Esophagus squamous epithelium (tissue), 5 donors: ENCODE measurements around the gene ADAM29. TPM values are rescaled to one million over a fixed set of nuclear protein-coding genes. Genes with fewer than 3 reads are reported as not detected.

ENCODE experiments used
- DNase-seq: peaks from one replicate; lab custom pipeline; 2025; lab: John Stamatoyannopoulos, UW
- H3K27ac ChIP-seq, 4 donors: fragments of 200-600 bp; sonication (generic); one replicate each; pipeline ENCODE4 v1.5.1; 2016 to 2019; ENCODE audit warnings: mild to moderate bottlenecking in 1 of 4
- H3K27me3 ChIP-seq, 4 donors: fragments of 200-600 bp; sonication (generic); 1 replicate in 3 of 4; 2 replicates in 1 of 4; pipeline versions ENCODE4 v1.5.1 to v1.6.0; 2017 to 2021; ENCODE audit warnings: antibody characterized with exemption in 1 of 4
- H3K36me3 ChIP-seq, 3 donors: fragments of 200-600 bp; sonication (generic); one replicate each; pipeline ENCODE4 v1.5.1; 2016 to 2019
- H3K4me1 ChIP-seq, 3 donors: fragments of 200-600 bp; sonication (generic); one replicate each; pipeline ENCODE4 v1.5.1; 2017 to 2019
- H3K4me3 ChIP-seq, 4 donors: fragments of 200-600 bp; sonication (generic); 1 replicate in 3 of 4; 2 replicates in 1 of 4; pipeline ENCODE4 v1.5.1; 2016 to 2019; ENCODE audit warnings: mild to moderate bottlenecking in 2 of 4, moderate library complexity in 1 of 4
- H3K9me3 ChIP-seq, 3 donors: fragments of 200-600 bp; sonication (generic); one replicate each; pipeline ENCODE4 v1.5.1; 2016 to 2019
- POLR2A ChIP-seq, 4 donors: fragments of 450-650 bp; IDR thresholded peaks; one replicate each; pipeline ENCODE4 v1.6.1; 2017; ENCODE audit warnings: antibody characterized with exemption in 4 of 4, mild to moderate bottlenecking in 4 of 4, moderate library complexity in 3 of 4
- WGBS, 2 donors: methylation state at CpG; one replicate each; pipeline ENCODE4 v1.1.5; 2018; 5-methylcytosine and 5-hydroxymethylcytosine counted together
- intact Hi-C: fragments of 100-400 bp; cut with DNase I; formaldehyde crosslinking; loops from one replicate; pipeline ENCODE4 v1.15.0; 2022
- total RNA-seq, 4 donors: library from RNA; depleted of rRNA; stranded (reverse); fragments of >200 nt; gene quantifications; one replicate each; pipeline ENCODE4 v1.1.0, GENCODE V29; 2016
- TF ChIP-seq, protein P1 (sequence below), 6 experiments: fragments of 450-650 bp in 4 of 6; fragments of 200-600 bp in 2 of 6; sonication (generic) in 2 of 6; IDR thresholded peaks; one replicate each; pipeline ENCODE4 v1.5.1; 2016 to 2019; ENCODE audit warnings: antibody characterized with exemption in 6 of 6, mild to moderate bottlenecking in 4 of 6, moderate library complexity in 4 of 6
- donor health status: DM: yes; HTN: yes; CAD: no.

The ADAM29 gene
- total RNA-seq, 4 donors from 2014 or later = not detected

DNA sequence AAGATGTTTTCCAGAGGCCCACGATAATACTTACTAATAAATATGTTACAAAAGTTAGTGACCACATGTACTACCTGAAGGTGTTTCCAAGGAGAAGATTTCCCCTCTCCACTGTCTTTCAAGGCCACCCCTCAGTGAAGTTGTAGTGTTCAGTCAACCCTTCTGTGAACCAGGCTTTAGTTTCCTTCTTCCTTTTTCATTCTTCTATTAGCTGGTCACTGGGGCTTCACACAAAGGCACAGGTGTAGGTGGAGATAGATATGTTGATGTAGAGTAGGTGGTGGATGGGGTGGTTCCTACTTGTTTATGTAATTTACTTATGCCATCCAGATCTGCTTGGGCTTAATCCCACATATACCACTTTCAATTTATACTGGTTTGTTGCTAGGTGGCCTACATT, 43.3 kb upstream of the ADAM29 start:
- WGBS, 2 donors = 48 to 67% methylated on average over 1 of the region's 1 CpG

DNA sequence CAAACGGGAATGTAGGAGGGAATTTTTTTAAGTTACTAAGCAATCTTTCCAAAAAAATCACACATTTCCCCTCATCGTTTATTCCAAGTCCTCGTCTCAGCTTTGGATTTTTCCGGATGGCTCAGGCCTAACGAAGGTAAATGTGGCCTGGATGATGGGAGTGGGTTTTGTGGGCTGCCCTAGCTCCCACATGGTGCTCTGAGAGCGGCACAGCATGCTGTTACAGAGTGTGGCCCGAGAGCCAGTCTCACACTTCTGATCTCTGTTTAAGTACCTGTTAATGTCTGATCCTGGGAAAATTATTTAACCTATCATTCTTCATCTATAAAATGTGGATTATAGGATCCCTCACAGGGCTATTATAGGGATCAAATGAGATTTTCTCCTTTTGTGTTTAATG, 38.2 kb upstream of the ADAM29 start:
- Histone ChIP-seq H3K4me3 (no peak overlapping the region), H3K9me3 (no peaks in the 10 kb centered on the region), H3K36me3 (no peaks in the 10 kb centered on the region), H3K27ac (no peak overlapping the region), H3K27me3 (no peaks in the 10 kb centered on the region), H3K4me1 (no peaks in the 10 kb centered on the region)
- intact Hi-C loops = no loop called here
- no peak for DNase-seq
- WGBS, 2 donors = 46 to 54% methylated on average over 6 to 7 of the region's 7 CpGs
- TF ChIP-seq POLR2A (IDR thresholded peaks at IDR 0.05) = no peak
- TF ChIP-seq, protein P1, sequence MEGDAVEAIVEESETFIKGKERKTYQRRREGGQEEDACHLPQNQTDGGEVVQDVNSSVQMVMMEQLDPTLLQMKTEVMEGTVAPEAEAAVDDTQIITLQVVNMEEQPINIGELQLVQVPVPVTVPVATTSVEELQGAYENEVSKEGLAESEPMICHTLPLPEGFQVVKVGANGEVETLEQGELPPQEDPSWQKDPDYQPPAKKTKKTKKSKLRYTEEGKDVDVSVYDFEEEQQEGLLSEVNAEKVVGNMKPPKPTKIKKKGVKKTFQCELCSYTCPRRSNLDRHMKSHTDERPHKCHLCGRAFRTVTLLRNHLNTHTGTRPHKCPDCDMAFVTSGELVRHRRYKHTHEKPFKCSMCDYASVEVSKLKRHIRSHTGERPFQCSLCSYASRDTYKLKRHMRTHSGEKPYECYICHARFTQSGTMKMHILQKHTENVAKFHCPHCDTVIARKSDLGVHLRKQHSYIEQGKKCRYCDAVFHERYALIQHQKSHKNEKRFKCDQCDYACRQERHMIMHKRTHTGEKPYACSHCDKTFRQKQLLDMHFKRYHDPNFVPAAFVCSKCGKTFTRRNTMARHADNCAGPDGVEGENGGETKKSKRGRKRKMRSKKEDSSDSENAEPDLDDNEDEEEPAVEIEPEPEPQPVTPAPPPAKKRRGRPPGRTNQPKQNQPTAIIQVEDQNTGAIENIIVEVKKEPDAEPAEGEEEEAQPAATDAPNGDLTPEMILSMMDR (IDR thresholded peaks at IDR 0.05) = no peak

More for the DNA sequence above, 43.3 kb upstream of the ADAM29 start:
- no peak overlapping the region for H3K27ac ChIP-seq
- no peak for TF ChIP-seq POLR2A (IDR thresholded peaks at IDR 0.05)
- TF ChIP-seq, protein P1 (IDR thresholded peaks at IDR 0.05) = no peak
- no peak overlapping the region for H3K4me3 ChIP-seq
- no peaks in the 10 kb centered on the region for H3K9me3 ChIP-seq
- no peaks in the 10 kb centered on the region for H3K27me3 ChIP-seq
- H3K36me3 ChIP-seq = no peaks in the 10 kb centered on the region
- intact Hi-C loops = no loop called here
- no peaks in the 10 kb centered on the region for H3K4me1 ChIP-seq
- no peak for DNase-seq

DNA sequence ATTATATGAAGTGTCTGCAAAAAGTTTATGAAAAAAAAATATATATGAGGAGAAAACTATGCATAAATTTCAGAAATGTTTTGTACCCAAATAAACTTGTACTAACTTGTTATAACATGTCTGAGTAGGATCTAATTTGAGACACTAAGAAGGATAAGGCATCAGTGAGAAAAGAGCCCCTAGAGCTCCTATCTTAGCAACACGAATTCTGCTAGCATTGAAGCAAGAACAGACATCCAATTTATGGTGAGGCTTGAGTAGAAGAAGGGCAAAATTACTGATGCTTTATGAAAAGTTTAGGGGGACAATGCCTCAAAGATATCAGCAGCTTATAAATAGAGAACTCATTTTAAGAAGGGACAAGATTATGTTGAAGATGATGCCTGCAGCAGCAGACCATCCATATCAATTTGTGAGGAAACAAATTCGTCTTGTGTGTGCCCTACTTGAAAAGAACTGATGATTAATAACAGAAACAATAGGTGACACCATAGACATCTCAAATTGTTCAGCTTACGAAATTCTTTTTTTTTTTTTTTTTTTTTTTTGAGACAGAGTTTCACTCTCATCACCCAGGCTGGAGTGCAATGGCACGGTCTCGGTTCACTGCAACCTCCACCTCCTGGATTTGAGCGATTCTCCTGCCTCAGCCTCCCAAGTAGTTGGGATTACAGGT, 35.7 kb upstream of the ADAM29 start:
- H3K9me3 ChIP-seq = no peaks in the 10 kb centered on the region
- no peak overlapping the region for H3K4me3 ChIP-seq
- WGBS, 2 donors = 51 to 66% methylated on average over 6 of the region's 6 CpGs
- H3K4me1 ChIP-seq = no peaks in the 10 kb centered on the region
- TF ChIP-seq POLR2A (IDR thresholded peaks at IDR 0.05) = no peak
- TF ChIP-seq, protein P1 (IDR thresholded peaks at IDR 0.05) = no peak
- DNase-seq = no peak
- H3K36me3 ChIP-seq = no peaks in the 10 kb centered on the region
- H3K27ac ChIP-seq = no peak overlapping the region
- intact Hi-C loops = no loop called here
- H3K27me3 ChIP-seq = no peaks in the 10 kb centered on the region

DNA sequence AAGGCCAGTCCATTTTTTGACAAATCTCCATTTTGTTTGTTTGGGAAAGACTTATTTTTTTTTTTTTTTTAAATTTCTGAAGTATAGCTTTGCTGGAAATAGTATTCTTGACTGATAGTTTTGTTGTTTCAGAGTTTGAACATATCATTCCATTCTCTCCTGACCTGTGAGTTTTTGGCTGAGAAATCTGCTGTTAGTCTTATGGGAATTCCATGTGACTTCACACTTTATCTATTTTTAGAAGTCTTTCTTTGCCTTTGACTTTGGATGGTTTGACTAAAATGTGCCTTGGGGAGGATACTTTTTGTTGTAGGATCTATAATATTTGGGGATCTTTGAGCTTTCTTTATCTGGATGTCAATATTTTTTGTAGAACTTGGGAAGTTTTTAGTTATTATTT, 10.7 kb upstream of the ADAM29 start:
- Histone ChIP-seq H3K4me1 (no peaks in the 10 kb centered on the region), H3K27me3 (no peaks in the 10 kb centered on the region), H3K9me3 (peaks cover 0 to 5% (median 0%) of the 10 kb centered on the region in 3 donors), H3K27ac (no peak overlapping the region), H3K4me3 (no peak overlapping the region), H3K36me3 (no peaks in the 10 kb centered on the region)
- TF ChIP-seq, protein P1 (IDR thresholded peaks at IDR 0.05) = no peak
- no peak for TF ChIP-seq POLR2A (IDR thresholded peaks at IDR 0.05)
- intact Hi-C loops = no loop called here
- no peak for DNase-seq

DNA sequence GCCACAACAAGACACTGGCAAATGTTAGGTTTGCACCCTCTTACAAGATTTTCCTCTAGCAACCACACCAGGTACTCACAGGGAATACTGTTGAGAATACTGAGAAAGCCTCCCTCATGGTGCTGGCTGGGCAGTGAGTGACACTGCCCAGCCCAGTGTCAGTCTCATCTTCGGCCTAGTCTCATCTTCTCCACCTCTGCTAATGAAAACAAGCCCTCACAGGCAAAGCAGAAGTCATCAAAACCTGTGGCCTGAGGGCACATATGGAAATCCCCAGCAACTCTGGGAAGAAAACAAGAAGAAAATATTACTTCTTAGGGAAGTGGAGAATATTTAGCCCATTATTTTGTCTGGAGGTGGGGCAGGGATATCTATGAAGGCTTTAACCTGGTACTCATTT, 7.9 kb upstream of the ADAM29 start:
- Histone ChIP-seq H3K27ac (no peak overlapping the region), H3K4me3 (no peak overlapping the region), H3K4me1 (no peaks in the 10 kb centered on the region), H3K9me3 (no peaks in the 10 kb centered on the region), H3K27me3 (no peaks in the 10 kb centered on the region), H3K36me3 (no peaks in the 10 kb centered on the region)
- TF ChIP-seq, protein P1 (IDR thresholded peaks at IDR 0.05) = no peak
- no peak for TF ChIP-seq POLR2A (IDR thresholded peaks at IDR 0.05)
- 14 to 50% methylated on average over 1 of the region's 1 CpG for WGBS, 2 donors
- intact Hi-C loops = no loop called here
- no peak for DNase-seq
